PC-9 (cell line): ENCODE results near the gene NFX1.

ENCODE experiments used
- EZH2 ChIP-seq: fragments of 200-600 bp; sonication (generic); IDR thresholded peaks from 2 replicates; pipeline ENCODE4 v1.8.0; 2017; ENCODE audit warnings: antibody characterized with exemption, low read depth
- TF ChIP-seq, protein P1 (sequence below): fragments of 200-600 bp; sonication (generic); conservative IDR thresholded peaks from 2 replicates; pipeline ENCODE4 v1.6.1; 2017; ENCODE audit warnings: mixed run types, antibody characterized with exemption, mild to moderate bottlenecking, moderate library complexity

DNA sequence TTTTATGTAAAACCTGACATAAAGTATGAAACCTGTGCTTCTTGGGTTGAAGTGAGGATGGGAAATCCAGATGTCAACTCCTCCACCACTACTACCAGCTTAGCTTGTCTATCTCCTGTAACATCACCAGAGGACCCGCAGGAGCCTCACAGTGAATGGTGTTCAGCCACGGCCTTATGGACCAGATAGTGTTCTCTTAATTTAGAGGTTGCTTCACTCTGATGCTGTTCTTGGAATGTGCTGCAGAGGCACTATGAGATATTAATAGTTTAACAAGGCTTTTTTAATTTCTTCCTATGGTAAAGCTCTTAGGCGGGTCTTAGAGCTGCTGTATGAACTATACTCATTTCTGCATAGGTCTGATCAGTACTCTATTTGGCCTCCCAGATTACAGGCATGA is 27.9 kb downstream of the NFX1 start:
- TF ChIP-seq, protein P1, sequence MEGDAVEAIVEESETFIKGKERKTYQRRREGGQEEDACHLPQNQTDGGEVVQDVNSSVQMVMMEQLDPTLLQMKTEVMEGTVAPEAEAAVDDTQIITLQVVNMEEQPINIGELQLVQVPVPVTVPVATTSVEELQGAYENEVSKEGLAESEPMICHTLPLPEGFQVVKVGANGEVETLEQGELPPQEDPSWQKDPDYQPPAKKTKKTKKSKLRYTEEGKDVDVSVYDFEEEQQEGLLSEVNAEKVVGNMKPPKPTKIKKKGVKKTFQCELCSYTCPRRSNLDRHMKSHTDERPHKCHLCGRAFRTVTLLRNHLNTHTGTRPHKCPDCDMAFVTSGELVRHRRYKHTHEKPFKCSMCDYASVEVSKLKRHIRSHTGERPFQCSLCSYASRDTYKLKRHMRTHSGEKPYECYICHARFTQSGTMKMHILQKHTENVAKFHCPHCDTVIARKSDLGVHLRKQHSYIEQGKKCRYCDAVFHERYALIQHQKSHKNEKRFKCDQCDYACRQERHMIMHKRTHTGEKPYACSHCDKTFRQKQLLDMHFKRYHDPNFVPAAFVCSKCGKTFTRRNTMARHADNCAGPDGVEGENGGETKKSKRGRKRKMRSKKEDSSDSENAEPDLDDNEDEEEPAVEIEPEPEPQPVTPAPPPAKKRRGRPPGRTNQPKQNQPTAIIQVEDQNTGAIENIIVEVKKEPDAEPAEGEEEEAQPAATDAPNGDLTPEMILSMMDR, result no peak
- no peak for TF ChIP-seq EZH2
